Measurements from ENCODE around the gene HSDL1. TPM values are rescaled to one million over a fixed set of nuclear protein-coding genes. Genes with fewer than 3 reads are reported as not detected.

HSDL1 gene
- total RNA-seq, 4 donors from 2014 or later: 5.0 to 9.7 (median 8.6) TPM

DNA sequence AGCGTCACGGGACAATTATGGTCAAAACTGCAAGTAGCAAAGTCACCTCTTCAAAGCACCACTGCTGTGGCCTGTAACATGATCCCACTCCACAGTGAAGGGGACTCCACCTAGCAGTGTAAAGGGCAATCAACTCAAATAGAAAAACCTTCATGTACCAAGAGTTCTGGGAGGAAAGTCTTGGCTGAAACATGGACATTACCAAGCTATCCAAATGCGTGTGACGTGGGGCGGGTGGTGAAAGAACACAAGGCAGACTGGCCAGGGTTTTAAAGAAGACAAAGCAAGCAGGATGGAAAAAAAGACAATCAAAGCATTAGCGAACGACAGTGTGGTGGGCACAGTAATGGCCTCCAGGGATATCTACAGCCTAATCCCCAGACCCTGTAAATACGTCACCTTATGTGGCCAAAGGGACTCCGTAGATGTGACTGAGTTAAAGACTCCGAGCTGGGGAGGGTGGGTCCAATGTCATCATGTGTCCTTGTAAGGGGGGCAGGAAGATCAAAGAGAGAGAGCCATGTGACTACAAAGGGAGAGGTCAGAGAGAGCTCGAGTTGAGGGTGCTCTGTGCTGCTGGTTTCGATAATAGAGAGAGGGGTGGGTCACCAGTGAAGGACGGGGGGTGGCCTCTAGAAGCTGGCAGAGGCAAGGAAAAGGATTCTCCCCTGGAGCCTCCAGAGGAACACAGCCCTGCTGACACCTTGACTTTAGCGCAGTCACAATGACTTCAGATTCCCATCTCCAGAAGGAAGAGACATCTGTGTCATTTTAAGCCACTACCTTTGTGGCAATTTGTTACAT lies 6.0 kb downstream of the HSDL1 start:
- 77 to 79% methylated on average over 14 of the region's 14 CpGs for WGBS, 2 donors
- peaks cover 0 to 10% (median 6%) of the 10 kb centered on the region in 3 donors for H3K4me1 ChIP-seq
- TF ChIP-seq, protein P1, sequence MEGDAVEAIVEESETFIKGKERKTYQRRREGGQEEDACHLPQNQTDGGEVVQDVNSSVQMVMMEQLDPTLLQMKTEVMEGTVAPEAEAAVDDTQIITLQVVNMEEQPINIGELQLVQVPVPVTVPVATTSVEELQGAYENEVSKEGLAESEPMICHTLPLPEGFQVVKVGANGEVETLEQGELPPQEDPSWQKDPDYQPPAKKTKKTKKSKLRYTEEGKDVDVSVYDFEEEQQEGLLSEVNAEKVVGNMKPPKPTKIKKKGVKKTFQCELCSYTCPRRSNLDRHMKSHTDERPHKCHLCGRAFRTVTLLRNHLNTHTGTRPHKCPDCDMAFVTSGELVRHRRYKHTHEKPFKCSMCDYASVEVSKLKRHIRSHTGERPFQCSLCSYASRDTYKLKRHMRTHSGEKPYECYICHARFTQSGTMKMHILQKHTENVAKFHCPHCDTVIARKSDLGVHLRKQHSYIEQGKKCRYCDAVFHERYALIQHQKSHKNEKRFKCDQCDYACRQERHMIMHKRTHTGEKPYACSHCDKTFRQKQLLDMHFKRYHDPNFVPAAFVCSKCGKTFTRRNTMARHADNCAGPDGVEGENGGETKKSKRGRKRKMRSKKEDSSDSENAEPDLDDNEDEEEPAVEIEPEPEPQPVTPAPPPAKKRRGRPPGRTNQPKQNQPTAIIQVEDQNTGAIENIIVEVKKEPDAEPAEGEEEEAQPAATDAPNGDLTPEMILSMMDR (IDR thresholded peaks at IDR 0.05): no peak
- TF ChIP-seq POLR2A (IDR thresholded peaks at IDR 0.05): no peak
- H3K9me3 ChIP-seq: no peaks in the 10 kb centered on the region
- H3K27ac ChIP-seq: no peak overlapping the region
- H3K27me3 ChIP-seq: no peaks in the 10 kb centered on the region
- H3K36me3 ChIP-seq: no peaks in the 10 kb centered on the region
- no peak for DNase-seq
- intact Hi-C loops (cut with DNase I): no loop called here
- no peak overlapping the region for H3K4me3 ChIP-seq

DNA sequence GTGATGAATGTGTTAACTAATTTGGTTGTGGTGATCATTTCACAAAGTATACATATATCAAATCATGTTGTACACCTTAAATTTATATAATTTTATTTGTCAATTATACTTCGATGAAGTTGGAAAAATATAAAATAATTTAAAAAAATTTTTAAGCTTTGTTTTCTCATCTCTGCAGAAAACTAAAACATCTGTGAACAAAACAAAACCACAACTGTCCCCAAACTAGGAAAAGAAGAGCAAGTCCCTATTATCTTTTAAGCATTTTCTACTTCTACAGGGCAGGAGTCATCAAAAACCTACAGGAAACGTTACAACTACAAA lies 6.5 kb downstream of the HSDL1 start:
- WGBS, 2 donors: 52 to 64% methylated on average over 2 of the region's 2 CpGs
- Histone ChIP-seq H3K4me3 (no peak overlapping the region), H3K27me3 (no peaks in the 10 kb centered on the region), H3K4me1 (peaks cover 0 to 4% (median under 1%) of the 10 kb centered on the region in 3 donors), H3K9me3 (no peaks in the 10 kb centered on the region), H3K36me3 (no peaks in the 10 kb centered on the region), H3K27ac (no peak overlapping the region)
- TF ChIP-seq POLR2A (IDR thresholded peaks at IDR 0.05): no peak
- TF ChIP-seq, protein P1 (IDR thresholded peaks at IDR 0.05): no peak
- no peak for DNase-seq
- intact Hi-C loops (cut with DNase I): no loop called here

DNA sequence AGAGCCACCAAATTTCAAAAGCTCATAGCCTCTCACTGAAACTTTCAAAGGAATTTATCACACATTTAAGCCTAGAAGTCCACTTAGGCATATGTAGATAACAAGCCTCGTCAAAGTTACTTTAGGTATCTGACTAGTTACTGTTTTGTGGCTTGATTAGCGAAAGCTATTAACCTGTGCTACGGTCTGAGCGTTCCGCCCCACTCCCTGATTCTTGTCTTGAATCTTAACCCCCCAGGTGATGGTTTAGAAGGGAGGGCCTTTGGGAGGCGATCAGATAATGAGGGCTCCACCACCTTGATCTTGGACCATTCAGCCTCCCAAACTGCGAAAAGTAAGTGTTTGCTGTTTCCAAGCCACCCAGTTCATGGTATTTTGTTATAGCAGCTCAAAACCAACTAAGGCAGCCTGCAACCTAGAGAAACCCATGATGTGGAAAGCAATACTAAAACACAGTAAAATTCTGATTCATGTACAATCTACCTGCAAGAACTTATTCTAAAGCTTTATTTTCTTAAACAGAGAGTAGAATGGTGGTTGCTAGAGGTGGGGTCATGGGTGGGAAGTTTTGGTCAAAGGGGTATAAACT lies 7.1 kb downstream of the HSDL1 start:
- Histone ChIP-seq H3K27ac (no peak overlapping the region), H3K9me3 (no peaks in the 10 kb centered on the region), H3K4me3 (no peak overlapping the region), H3K36me3 (no peaks in the 10 kb centered on the region), H3K4me1 (no peaks in the 10 kb centered on the region), H3K27me3 (no peaks in the 10 kb centered on the region)
- DNase-seq: no peak
- intact Hi-C loops (cut with DNase I): no loop called here
- WGBS, 2 donors: 87 to 95% methylated on average over 7 of the region's 7 CpGs
- TF ChIP-seq POLR2A (IDR thresholded peaks at IDR 0.05): no peak
- TF ChIP-seq, protein P1 (IDR thresholded peaks at IDR 0.05): no peak

DNA sequence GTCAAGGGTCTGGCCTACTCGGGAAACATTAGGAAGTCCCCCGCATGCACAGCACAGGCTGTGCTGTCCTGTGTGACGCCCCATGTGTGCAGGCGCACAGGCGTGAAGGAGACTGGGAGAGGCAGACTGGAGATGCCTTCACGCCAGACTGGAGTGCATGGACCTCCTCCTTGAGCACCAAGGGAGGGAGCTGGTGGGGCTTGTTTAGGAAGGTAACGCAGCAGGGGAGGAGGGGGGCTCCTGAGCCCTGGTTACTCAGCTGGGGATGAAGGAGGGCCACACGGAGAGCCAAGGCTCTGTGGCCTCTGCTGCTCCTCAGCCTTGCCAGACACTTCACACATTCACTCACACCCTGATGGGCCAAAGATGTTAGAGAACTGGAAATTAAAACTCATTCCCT lies 7.7 kb downstream of the HSDL1 start:
- Histone ChIP-seq H3K36me3 (no peaks in the 10 kb centered on the region), H3K9me3 (no peaks in the 10 kb centered on the region), H3K27me3 (no peaks in the 10 kb centered on the region), H3K27ac (no peak overlapping the region), H3K4me3 (no peak overlapping the region), H3K4me1 (no peaks in the 10 kb centered on the region)
- no peak for DNase-seq
- intact Hi-C loops (cut with DNase I): no loop called here
- TF ChIP-seq POLR2A (IDR thresholded peaks at IDR 0.05): no peak
- TF ChIP-seq, protein P1 (IDR thresholded peaks at IDR 0.05): no peak
- WGBS, 2 donors: 72 to 87% methylated on average over 3 to 8 of the region's 8 CpGs

DNA sequence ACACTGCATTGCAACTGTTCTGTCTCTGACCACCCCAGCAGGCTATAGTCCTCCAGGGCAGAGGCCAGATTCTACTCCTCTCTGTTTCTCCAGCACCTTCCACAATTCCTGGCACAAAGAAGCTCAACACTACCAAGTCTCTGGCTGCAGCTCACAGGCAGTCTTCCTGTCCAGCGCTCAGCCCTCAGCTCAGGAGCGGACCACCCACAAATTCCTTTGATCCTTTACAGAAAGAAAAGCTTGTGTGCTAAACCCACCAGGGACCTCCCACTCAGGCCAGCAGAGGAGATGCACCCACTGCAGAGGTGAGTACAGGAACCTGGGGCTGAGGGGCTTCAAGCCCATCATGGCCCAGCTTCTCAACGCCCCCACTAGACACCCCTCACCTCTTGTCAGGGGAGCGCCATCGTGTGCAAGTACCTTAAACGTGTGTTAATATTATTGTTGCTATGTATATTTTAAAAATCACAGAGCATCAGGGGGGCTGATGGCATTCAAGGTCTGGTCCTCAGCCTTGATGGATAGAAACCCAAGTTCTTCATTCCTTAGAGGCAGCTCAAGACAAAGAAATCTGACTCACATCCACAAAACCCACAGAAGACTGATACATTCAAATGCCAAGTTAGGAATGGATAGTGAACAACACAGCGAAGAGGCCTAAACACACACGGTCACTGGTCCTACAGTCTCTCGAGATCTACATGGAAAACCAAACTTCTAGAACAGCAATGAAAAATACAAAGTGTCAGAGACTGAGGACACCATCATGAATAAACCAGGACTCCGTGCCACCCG lies 8.4 kb downstream of the HSDL1 start:
- no peak overlapping the region for H3K27ac ChIP-seq
- 91 to 94% methylated on average over 7 to 11 of the region's 11 CpGs for WGBS, 2 donors

More for the DNA sequence above, 8.4 kb downstream of the HSDL1 start:
- H3K9me3 ChIP-seq: no peaks in the 10 kb centered on the region
- intact Hi-C loops (cut with DNase I): no loop called here
- H3K36me3 ChIP-seq: no peaks in the 10 kb centered on the region
- no peaks in the 10 kb centered on the region for H3K4me1 ChIP-seq
- H3K27me3 ChIP-seq: no peaks in the 10 kb centered on the region
- no peak for TF ChIP-seq POLR2A (IDR thresholded peaks at IDR 0.05)
- TF ChIP-seq, protein P1 (IDR thresholded peaks at IDR 0.05): no peak
- no peak overlapping the region for H3K4me3 ChIP-seq
- DNase-seq: no peak
